Gastrocnemius medialis (tissue), 4 donors: ENCODE data around the gene COX4I2. TPM values are rescaled to one million over a fixed set of nuclear protein-coding genes. Genes with fewer than 3 reads are reported as not detected.

Experiments used
- ATAC-seq, 2 donors: fragments of 150-250 bp; one replicate each; pipeline ENCODE4 v1.9.1; 2016
- DNase-seq, 2 donors: peaks; one replicate each; pipeline ENCODE4 v3.0.0-alpha.2; 2019
- H3K27ac ChIP-seq, 4 donors: fragments of 200-600 bp; sonication (generic); 1 replicate in 1 of 4; 2 replicates in 3 of 4; pipeline ENCODE4 v1.5.1; 2016 to 2018; ENCODE audit warnings: mild to moderate bottlenecking in 2 of 4, moderate library complexity in 1 of 4
- H3K27me3 ChIP-seq, 3 donors: fragments of 200-600 bp; sonication (generic) in 2 of 3; 1 replicate in 1 of 3; 2 replicates in 2 of 3; pipeline versions ENCODE4 v1.5.1 to v1.6.0; 2016 to 2019; ENCODE audit warnings: mild to moderate bottlenecking in 1 of 3, moderate library complexity in 1 of 3
- H3K36me3 ChIP-seq, 2 donors: fragments of 200-600 bp; sonication (generic) in 1 of 2; one replicate each; pipeline ENCODE4 v1.5.1; 2017 to 2018
- H3K4me1 ChIP-seq, 2 donors: fragments of 200-600 bp; sonication (generic) in 1 of 2; one replicate each; pipeline ENCODE4 v1.5.1; 2016 to 2017; ENCODE audit warnings: mild to moderate bottlenecking in 2 of 2
- H3K4me3 ChIP-seq, 4 donors: fragments of 200-600 bp; sonication (generic) in 3 of 4; 1 replicate in 1 of 4; 2 replicates in 3 of 4; pipeline ENCODE4 v1.5.1; 2016 to 2019; ENCODE audit warnings: mild to moderate bottlenecking in 2 of 4
- H3K9me3 ChIP-seq, 3 donors: fragments of 200-600 bp; sonication (generic) in 2 of 3; 1 replicate in 1 of 3; 2 replicates in 2 of 3; pipeline ENCODE4 v1.5.1; 2016 to 2019
- POLR2A ChIP-seq, 2 donors: fragments of 450-650 bp; IDR thresholded peaks; one replicate each; pipeline ENCODE4 v1.6.1; 2017; ENCODE audit warnings: antibody characterized with exemption in 2 of 2, mild to moderate bottlenecking in 2 of 2, moderate library complexity in 2 of 2
- in situ Hi-C, 4 donors: fragments of 200-750 bp; cut with MboI; loops; one replicate each; pipeline versions ENCODE4 v1.15.0 to v1.8.0; 2017; ENCODE audit warnings: low sequenced_read_pairs in 4 of 4
- intact Hi-C: fragments of 100-400 bp; cut with DNase I; formaldehyde crosslinking; loops from one replicate; pipeline ENCODE4 v1.15.1; 2023; ENCODE audit warnings: low total_unique reads
- total RNA-seq, 4 donors: library from RNA; depleted of rRNA; stranded (reverse); fragments of >200 nt; gene quantifications; one replicate each; pipeline versions ENCODE4 v1.1.0 to v1.2.3, GENCODE V29; 2016
- TF ChIP-seq, protein P1 (sequence below), 5 experiments: fragments of 450-650 bp in 3 of 5; fragments of 200-600 bp in 2 of 5; sonication (generic) in 2 of 5; IDR thresholded peaks in 4 of 5; conservative IDR thresholded peaks in 1 of 5; 1 replicate in 4 of 5; 2 replicates in 1 of 5; pipeline ENCODE4 v1.5.1; 2016 to 2019; ENCODE audit warnings: antibody characterized with exemption in 5 of 5, mild to moderate bottlenecking in 3 of 5, moderate library complexity in 3 of 5

The COX4I2 gene
- total RNA-seq, 4 donors from 2014 or later: 3.9 to 10.4 (median 4.3) TPM

DNA sequence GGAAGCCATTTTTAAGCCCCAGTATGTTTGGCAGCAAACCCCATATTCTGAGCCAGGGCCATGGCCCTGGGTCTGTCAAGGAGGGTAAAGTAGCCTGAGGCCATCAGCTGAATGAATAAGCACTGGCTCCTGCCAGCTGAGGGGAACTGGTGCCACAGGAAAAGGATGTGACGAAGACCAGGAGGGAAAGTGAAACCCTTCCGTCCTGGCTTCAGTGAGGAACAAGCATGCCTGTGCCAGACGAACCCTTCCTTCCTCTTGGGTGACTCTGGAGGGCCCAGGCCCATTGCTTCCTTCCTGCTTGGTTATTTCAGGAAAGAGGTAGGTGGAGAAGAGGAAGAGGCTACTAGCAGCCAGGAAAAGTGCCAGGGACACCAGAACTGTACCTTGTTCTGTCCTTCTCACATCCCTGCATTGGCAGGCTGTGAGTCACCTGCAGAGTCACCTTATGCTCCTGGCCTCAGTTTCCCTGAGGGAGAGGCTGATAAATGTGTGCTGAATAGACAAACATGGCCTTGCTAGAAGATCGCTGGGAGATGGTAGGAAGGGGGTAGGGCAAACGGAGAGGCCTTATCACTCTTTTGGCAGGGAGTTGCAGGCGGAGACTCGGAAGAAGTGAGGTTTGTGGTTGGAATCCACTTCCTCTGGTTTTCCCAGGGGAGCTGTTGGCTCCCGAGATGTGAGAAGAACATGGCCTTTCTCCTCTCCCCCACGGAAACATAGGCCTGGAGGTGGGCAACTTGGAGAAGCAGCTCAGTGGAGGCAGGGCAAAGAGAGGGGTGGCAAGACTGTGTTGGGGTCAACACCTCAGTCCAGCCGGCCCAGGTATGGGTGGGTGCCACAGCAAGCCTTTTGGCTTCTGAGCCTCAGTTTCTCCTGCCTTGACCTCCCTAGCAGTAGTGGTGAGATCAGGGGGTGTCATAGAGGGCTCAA, 37.4 kb downstream of the COX4I2 start:
- peak overlapping the region; percentile 82 to 98 (median 92) for H3K27ac ChIP-seq
- intact Hi-C loops (loop anchor here (5.0 kb wide), 1 partner anchor 142 kb away; the partner anchor contains the start of gene MYLK2), in situ Hi-C loops (loop anchor here in 1 of 4 donors (25.0 kb wide), 1 partner anchor 137 kb away; the partner anchor contains the start of gene MYLK2)
- H3K4me3 ChIP-seq: peak overlapping the region in 1 of 4 donors; percentile 16
- peak; percentile 50 to 73 for DNase-seq
- H3K4me1 ChIP-seq: peaks cover 81 to 93% of the 10 kb centered on the region in 2 donors
- ATAC-seq: peak in 1 of 2 donors; percentile 15
- TF ChIP-seq, protein P1, sequence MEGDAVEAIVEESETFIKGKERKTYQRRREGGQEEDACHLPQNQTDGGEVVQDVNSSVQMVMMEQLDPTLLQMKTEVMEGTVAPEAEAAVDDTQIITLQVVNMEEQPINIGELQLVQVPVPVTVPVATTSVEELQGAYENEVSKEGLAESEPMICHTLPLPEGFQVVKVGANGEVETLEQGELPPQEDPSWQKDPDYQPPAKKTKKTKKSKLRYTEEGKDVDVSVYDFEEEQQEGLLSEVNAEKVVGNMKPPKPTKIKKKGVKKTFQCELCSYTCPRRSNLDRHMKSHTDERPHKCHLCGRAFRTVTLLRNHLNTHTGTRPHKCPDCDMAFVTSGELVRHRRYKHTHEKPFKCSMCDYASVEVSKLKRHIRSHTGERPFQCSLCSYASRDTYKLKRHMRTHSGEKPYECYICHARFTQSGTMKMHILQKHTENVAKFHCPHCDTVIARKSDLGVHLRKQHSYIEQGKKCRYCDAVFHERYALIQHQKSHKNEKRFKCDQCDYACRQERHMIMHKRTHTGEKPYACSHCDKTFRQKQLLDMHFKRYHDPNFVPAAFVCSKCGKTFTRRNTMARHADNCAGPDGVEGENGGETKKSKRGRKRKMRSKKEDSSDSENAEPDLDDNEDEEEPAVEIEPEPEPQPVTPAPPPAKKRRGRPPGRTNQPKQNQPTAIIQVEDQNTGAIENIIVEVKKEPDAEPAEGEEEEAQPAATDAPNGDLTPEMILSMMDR (IDR thresholded peaks at IDR 0.05 in 4 of 5, conservative IDR thresholded peaks at IDR 0.05 in 1 of 5): no peak
- no peak for TF ChIP-seq POLR2A (IDR thresholded peaks at IDR 0.05)
- no peaks in the 10 kb centered on the region for H3K9me3 ChIP-seq
- no peaks in the 10 kb centered on the region for H3K27me3 ChIP-seq
- no peaks in the 10 kb centered on the region for H3K36me3 ChIP-seq

DNA sequence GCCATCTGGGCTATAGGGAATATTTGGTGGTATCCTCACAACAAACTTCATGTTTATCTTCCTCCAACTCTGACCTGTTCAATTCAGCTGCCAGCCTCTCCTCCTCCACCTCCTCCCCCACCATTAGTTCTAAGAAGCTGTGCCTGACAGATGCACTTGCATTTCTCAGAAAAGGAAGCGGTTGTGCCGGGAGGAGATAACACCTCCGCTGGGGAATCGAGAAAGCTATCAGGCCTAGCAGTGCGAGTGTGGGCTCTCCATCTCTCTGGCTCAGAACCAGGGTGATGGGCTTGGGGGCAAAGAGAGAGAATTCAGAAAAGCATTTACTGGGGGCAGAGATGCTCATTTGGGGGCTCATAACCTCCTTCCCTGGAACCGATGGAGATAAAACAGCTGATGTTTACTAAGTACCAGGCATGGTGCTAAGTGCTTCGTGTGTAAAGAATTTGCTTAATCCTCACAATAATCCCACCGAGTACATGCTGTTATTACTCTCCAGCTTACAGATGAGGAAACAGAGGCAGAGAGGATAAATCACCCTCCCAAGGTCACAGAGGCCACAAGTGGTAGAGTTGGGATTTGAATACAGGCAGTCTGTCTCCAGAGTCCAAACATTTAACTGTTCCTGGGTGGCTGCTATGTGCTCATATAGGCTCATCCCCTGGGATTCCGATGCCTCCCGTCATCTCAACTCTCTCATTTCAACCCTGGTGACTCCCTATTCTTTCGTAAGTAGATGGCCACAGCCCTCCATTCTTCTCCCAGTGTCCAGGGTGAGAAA, 38.3 kb downstream of the COX4I2 start:
- Histone ChIP-seq H3K36me3 (no peaks in the 10 kb centered on the region), H3K9me3 (no peaks in the 10 kb centered on the region), H3K4me1 (peaks cover 75 to 93% of the 10 kb centered on the region in 2 donors), H3K27ac (peak overlapping the region; percentile 82 to 98 (median 92)), H3K27me3 (no peaks in the 10 kb centered on the region), H3K4me3 (no peak overlapping the region)
- DNase-seq (no peak), ATAC-seq (peak in 1 of 2 donors; percentile 10)
- TF ChIP-seq, protein P1 (IDR thresholded peaks at IDR 0.05 in 4 of 5, conservative IDR thresholded peaks at IDR 0.05 in 1 of 5): no peak
- intact Hi-C loops (no loop called here), in situ Hi-C loops (no loop called here)

DNA sequence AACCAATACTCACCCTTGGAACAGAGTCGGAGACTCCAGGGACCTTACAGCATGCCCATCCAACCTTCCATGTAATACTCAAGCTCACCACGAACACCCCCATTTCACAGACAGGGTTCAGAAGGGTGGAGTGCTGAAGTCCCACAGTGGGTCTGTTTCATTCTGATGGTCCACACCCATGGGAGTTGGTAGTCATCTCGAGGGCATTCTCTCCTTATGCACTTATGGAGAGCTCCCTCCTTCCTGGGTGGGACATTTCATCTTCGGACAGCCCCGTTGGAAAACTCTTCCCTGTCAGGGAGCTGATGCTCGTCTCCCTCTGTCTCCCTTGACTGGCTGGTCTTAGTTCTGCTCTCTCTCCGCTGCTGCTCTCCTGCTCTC, 38.9 kb downstream of the COX4I2 start:
- H3K27me3 ChIP-seq: no peaks in the 10 kb centered on the region
- in situ Hi-C loops: no loop called here
- intact Hi-C loops: no loop called here
- ATAC-seq (no peak), DNase-seq (no peak)
- TF ChIP-seq, protein P1 (IDR thresholded peaks at IDR 0.05 in 4 of 5, conservative IDR thresholded peaks at IDR 0.05 in 1 of 5): no peak
- no peak for TF ChIP-seq POLR2A (IDR thresholded peaks at IDR 0.05)
- H3K27ac ChIP-seq: peak overlapping the region; percentile 82 to 98 (median 92)
- peaks cover 74 to 93% of the 10 kb centered on the region in 2 donors for H3K4me1 ChIP-seq
- H3K9me3 ChIP-seq: no peaks in the 10 kb centered on the region
- H3K36me3 ChIP-seq: no peaks in the 10 kb centered on the region
- no peak overlapping the region for H3K4me3 ChIP-seq

DNA sequence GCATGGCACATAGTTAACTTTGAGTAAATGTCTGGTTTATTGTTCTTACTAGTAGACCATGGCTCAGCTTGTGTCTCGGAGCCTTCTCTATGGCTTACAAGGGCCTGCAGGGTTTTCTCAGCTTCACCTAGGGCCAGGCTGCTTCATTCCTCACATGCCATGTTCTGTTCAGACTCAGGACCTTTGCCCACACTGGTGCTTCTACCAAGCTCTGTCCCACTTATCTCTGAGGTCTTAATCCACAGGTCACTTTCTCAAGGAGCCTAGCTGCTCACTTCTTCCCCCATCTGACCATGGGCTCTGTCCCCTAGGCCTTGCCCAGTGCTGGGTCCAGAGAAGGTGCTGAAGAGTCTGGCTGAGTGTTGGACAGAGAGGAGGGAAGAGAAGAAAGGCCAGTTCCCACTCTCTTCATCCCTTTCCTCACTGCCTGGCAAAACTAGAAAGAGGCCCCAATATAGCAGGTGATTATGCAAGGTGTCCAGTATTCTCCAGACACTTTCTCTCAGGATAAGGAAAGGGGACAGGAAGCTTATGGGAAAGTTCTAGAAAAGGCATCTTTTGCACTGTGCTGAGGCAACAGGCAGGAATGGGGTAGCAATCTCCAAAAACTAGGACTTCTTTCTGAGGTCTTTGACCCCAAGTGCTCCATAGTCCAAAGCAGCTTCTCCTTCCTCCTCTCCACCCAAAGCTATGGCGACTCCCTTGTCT, 40.0 kb downstream of the COX4I2 start:
- in situ Hi-C loops (no loop called here), intact Hi-C loops (no loop called here)
- H3K9me3 ChIP-seq: no peaks in the 10 kb centered on the region
- TF ChIP-seq POLR2A (IDR thresholded peaks at IDR 0.05): no peak
- TF ChIP-seq, protein P1 (IDR thresholded peaks at IDR 0.05 in 4 of 5, conservative IDR thresholded peaks at IDR 0.05 in 1 of 5): no peak
- H3K4me3 ChIP-seq: no peak overlapping the region
- no peaks in the 10 kb centered on the region for H3K36me3 ChIP-seq
- no peak for DNase-seq
- H3K4me1 ChIP-seq: peaks cover 63 to 91% of the 10 kb centered on the region in 2 donors
- H3K27me3 ChIP-seq: no peaks in the 10 kb centered on the region
- H3K27ac ChIP-seq: peak overlapping the region; percentile 6 to 98 (median 65)
- ATAC-seq: no peak
